ENCODE measurements around the gene ZCCHC10.
"Not testable (repeated sequence)": the region's sequence is repeated elsewhere in the genome, so short reads cannot be mapped to it uniquely, and the experiment has no call there.

Gene ZCCHC10

GRCh38 chr5:133017964-133018363 lies 8.4 kb downstream of the ZCCHC10 start:
- Histone ChIP-seq H3K4me3 (ENCODE audit: low read depth, low read length) (no peak overlapping the region), H3K27me3 (ENCODE audit: insufficient read depth, low read depth, severe bottlenecking) (no peaks in the 10 kb centered on the region), H3K27ac (no peak overlapping the region), H3K36me3 (peaks cover 29% of the 10 kb centered on the region), H3K9me3 (ENCODE audit: severe bottlenecking) (no peaks in the 10 kb centered on the region)
- DNase-seq, result no peak
- no peak for TF ChIP-seq CTCF (IDR thresholded peaks at IDR 0.05; ENCODE audit: low read depth, low read length)

GRCh38 chr5:133015466-133015865 lies 10.9 kb downstream of the ZCCHC10 start:
- no peak overlapping the region for H3K27ac ChIP-seq
- TF ChIP-seq CTCF (IDR thresholded peaks at IDR 0.05; ENCODE audit: low read depth, low read length), result no peak
- H3K27me3 ChIP-seq (ENCODE audit: insufficient read depth, low read depth, severe bottlenecking), result no peaks in the 10 kb centered on the region
- DNase-seq, result no peak
- peaks cover 24% of the 10 kb centered on the region for H3K36me3 ChIP-seq
- no peaks in the 10 kb centered on the region for H3K9me3 ChIP-seq (ENCODE audit: severe bottlenecking)
- H3K4me3 ChIP-seq (ENCODE audit: low read depth, low read length), result no peak overlapping the region

- not testable (repeated sequence) for H3K4me3 ChIP-seq (ENCODE audit: low read depth, low read length); H3K9me3 ChIP-seq (ENCODE audit: severe bottlenecking); H3K27me3 ChIP-seq (ENCODE audit: insufficient read depth, low read depth, severe bottlenecking); DNase-seq; H3K27ac ChIP-seq
- H3K36me3 ChIP-seq, result peaks cover 26% of the 10 kb centered on the region
These were observed 17.9 kb downstream of the ZCCHC10 start for GRCh38 chr5:133008455-133008854.

GRCh38 chr5:133006653-133007052 lies 19.7 kb downstream of the ZCCHC10 start:
- Histone ChIP-seq H3K27ac (no peak overlapping the region), H3K9me3 (ENCODE audit: severe bottlenecking) (no peaks in the 10 kb centered on the region), H3K4me3 (ENCODE audit: low read depth, low read length) (no peak overlapping the region), H3K27me3 (ENCODE audit: insufficient read depth, low read depth, severe bottlenecking) (no peaks in the 10 kb centered on the region), H3K36me3 (peaks cover 42% of the 10 kb centered on the region)
- no peak for DNase-seq
- TF ChIP-seq CTCF (IDR thresholded peaks at IDR 0.05; ENCODE audit: low read depth, low read length), result no peak

GRCh38 chr5:132999246-132999645 lies 27.1 kb downstream of the ZCCHC10 start:
- DNase-seq, result no peak
- no peak overlapping the region for H3K4me3 ChIP-seq (ENCODE audit: low read depth, low read length)
- no peaks in the 10 kb centered on the region for H3K9me3 ChIP-seq (ENCODE audit: severe bottlenecking)
- peaks cover 32% of the 10 kb centered on the region for H3K36me3 ChIP-seq
- H3K27me3 ChIP-seq (ENCODE audit: insufficient read depth, low read depth, severe bottlenecking), result no peaks in the 10 kb centered on the region
- peak overlapping the region; percentile 12 for H3K27ac ChIP-seq
- TF ChIP-seq CTCF (IDR thresholded peaks at IDR 0.05; ENCODE audit: low read depth, low read length), result no peak

- TF ChIP-seq CTCF (IDR thresholded peaks at IDR 0.05; ENCODE audit: low read depth, low read length), result no peak
- Histone ChIP-seq H3K4me3 (ENCODE audit: low read depth, low read length) (no peak overlapping the region), H3K9me3 (ENCODE audit: severe bottlenecking) (no peaks in the 10 kb centered on the region), H3K36me3 (peaks cover 28% of the 10 kb centered on the region), H3K27me3 (ENCODE audit: insufficient read depth, low read depth, severe bottlenecking) (no peaks in the 10 kb centered on the region), H3K27ac (no peak overlapping the region)
- DNase-seq, result no peak
These were observed 27.8 kb downstream of the ZCCHC10 start for GRCh38 chr5:132998556-132998955.

All from WERI-Rb-1 (cell line).